ENCODE measurements around the gene PROB1. TPM values are rescaled to one million over a fixed set of nuclear protein-coding genes. Genes with fewer than 3 reads are reported as not detected.

The PROB1 gene
- total and polyA plus RNA-seq, 7 donors, result 15.2 to 86.7 (median 42.3) TPM

GRCh38 chr5:139341689-139342422 lies 53.0 kb downstream of the PROB1 start, which contains the start of gene PAIP2:
PAIP2 (plus strand) TSS chr5:139341854; CDS start chr5:139363785, 21,931 bp downstream.
- peak within 1 kb of the TSS; percentile 98 for H3K4me3 ChIP-seq
- intact Hi-C loops (cut with DNase I), result loop anchor here (5.0 kb wide), 3 partner anchors 40 to 50 kb away; partner anchors contain the start of gene MZB1 (in 1 of the 2)
- H3K9me3 ChIP-seq, result no peaks in the 10 kb centered on the region
- peaks cover 0 to 4% of the 10 kb centered on the region in 2 donors for H3K36me3 ChIP-seq (ENCODE audit: insufficient read depth in 1 of 2, low read depth in 1 of 2)
- H3K4me1 ChIP-seq, result peaks cover 25% of the 10 kb centered on the region
- ATAC-seq (peak; percentile 96 to 97 (median 96)), DNase-seq (peak; percentile 98 to 99)
- H3K27ac ChIP-seq, result peak within 1 kb of the TSS; percentile 100
- TF ChIP-seq CTCF (IDR thresholded peaks at IDR 0.05), result peak; percentile 72
- no peaks in the 10 kb centered on the region for H3K27me3 ChIP-seq (ENCODE audit: insufficient read depth in 3 of 3, low read length in 2 of 3)
- WGBS, 3 donors, result 0% methylated on average over 55 to 66 of the region's 66 CpGs

- DNase-seq (no peak), ATAC-seq (no peak)
- intact Hi-C loops (cut with DNase I), result loop anchor here (5.0 kb wide), 3 partner anchors 39 to 51 kb away; partner anchors contain the start of gene MZB1 (in 1 of the 2)
- WGBS, 3 donors, result 4 to 8% (median 5%) methylated on average over 15 to 17 of the region's 17 CpGs
- no peaks in the 10 kb centered on the region for H3K9me3 ChIP-seq
- peaks cover 0 to 4% of the 10 kb centered on the region in 2 donors for H3K36me3 ChIP-seq (ENCODE audit: insufficient read depth in 1 of 2, low read depth in 1 of 2)
- peak overlapping the region; percentile 100 for H3K27ac ChIP-seq
- H3K4me3 ChIP-seq, result peak overlapping the region; percentile 98
- H3K4me1 ChIP-seq, result peaks cover 25% of the 10 kb centered on the region
- TF ChIP-seq CTCF (IDR thresholded peaks at IDR 0.05), result no peak
- H3K27me3 ChIP-seq (ENCODE audit: insufficient read depth in 3 of 3, low read length in 2 of 3), result no peaks in the 10 kb centered on the region
Measured at GRCh38 chr5:139341187-139341688, 53.7 kb downstream of the PROB1 start.

Other genes with a start within 250 kb of the PROB1 start
- gene SIL1, start 196.7 kb downstream of the PROB1 start, total RNA-seq, result 10 to 100 TPM; 37.3 to 52.9 (median 39.4) TPM
- 10 to 100 TPM; 27.1 to 50.3 (median 47.8) TPM for gene SIL1, start 196.7 kb downstream of the PROB1 start, polyA plus RNA-seq
- 100 to 1,000 TPM in 3 of 4 donors, 10 to 100 TPM in 1; 96.5 to 153 (median 134) TPM for gene MATR3, start 101.4 kb downstream of the PROB1 start, total RNA-seq
- gene MATR3, start 101.4 kb downstream of the PROB1 start, polyA plus RNA-seq, result 100 to 1,000 TPM in 1 of 3 donors, 10 to 100 TPM in 2; 92.4 to 110 (median 97.1) TPM
- 100 to 1,000 TPM; 111 to 144 (median 116) TPM for gene PAIP2, start 53.2 kb downstream of the PROB1 start, total RNA-seq
- 100 to 1,000 TPM; 113 to 252 (median 143) TPM for gene PAIP2, start 53.2 kb downstream of the PROB1 start, polyA plus RNA-seq
- not detected for gene SLC23A1, start 11.8 kb downstream of the PROB1 start, total RNA-seq
- gene SLC23A1, start 11.8 kb downstream of the PROB1 start, polyA plus RNA-seq, result under 1 TPM in 1 of 3 donors, not detected in 2; 0.03 TPM
- gene MZB1, start 5.2 kb downstream of the PROB1 start, total RNA-seq, result 1 to 10 TPM in 2 of 4 donors, under 1 TPM in 2; 0.57 to 1.2 (median 0.84) TPM
- gene MZB1, start 5.2 kb downstream of the PROB1 start, polyA plus RNA-seq, result under 1 TPM; 0.03 to 0.25 (median 0.25) TPM
- gene SPATA24, start 9.0 kb upstream of the PROB1 start, total RNA-seq, result 10 to 100 TPM in 2 of 4 donors, 1 to 10 TPM in 2; 6.7 to 14.6 (median 10.6) TPM
- 10 to 100 TPM; 11.2 to 18.8 (median 18.3) TPM for gene SPATA24, start 9.0 kb upstream of the PROB1 start, polyA plus RNA-seq
- gene DNAJC18, start 44.4 kb upstream of the PROB1 start, total RNA-seq, result 10 to 100 TPM in 2 of 4 donors, 1 to 10 TPM in 2; 9.0 to 10.7 (median 10.2) TPM
- gene DNAJC18, start 44.4 kb upstream of the PROB1 start, polyA plus RNA-seq, result 10 to 100 TPM in 2 of 3 donors, 1 to 10 TPM in 1; 2.6 to 14.5 (median 13.7) TPM
- 10 to 100 TPM in 3 of 4 donors, 1 to 10 TPM in 1; 7.9 to 16.2 (median 12.3) TPM for gene ECSCR, start 67.6 kb upstream of the PROB1 start, total RNA-seq
- 10 to 100 TPM in 2 of 3 donors, 1 to 10 TPM in 1; 7.6 to 25.4 (median 23.0) TPM for gene ECSCR, start 67.6 kb upstream of the PROB1 start, polyA plus RNA-seq
- not detected for gene SMIM33, start 75.9 kb upstream of the PROB1 start, total RNA-seq
- gene SMIM33, start 75.9 kb upstream of the PROB1 start, polyA plus RNA-seq, result not detected
- gene STING1, start 87.7 kb upstream of the PROB1 start, total RNA-seq, result 10 to 100 TPM in 1 of 4 donors, 1 to 10 TPM in 3; 7.1 to 13.2 (median 8.4) TPM
- gene STING1, start 87.7 kb upstream of the PROB1 start, polyA plus RNA-seq, result 1 to 10 TPM; 4.4 to 6.3 (median 4.8) TPM
- 100 to 1,000 TPM; 156 to 175 (median 164) TPM for gene UBE2D2, start 166.2 kb upstream of the PROB1 start, total RNA-seq
- 100 to 1,000 TPM; 107 to 243 (median 126) TPM for gene UBE2D2, start 166.2 kb upstream of the PROB1 start, polyA plus RNA-seq

All from psoas muscle (tissue), 8 donors.